Subcutaneous adipose tissue (tissue), 4 donors: Measurements from ENCODE around the gene RGL1. TPM values are rescaled to one million over a fixed set of nuclear protein-coding genes. Genes with fewer than 3 reads are reported as not detected.

ENCODE experiments used
- CTCF ChIP-seq: fragments of 450-650 bp; IDR thresholded peaks from one replicate; pipeline ENCODE4 v1.5.1; 2016; ENCODE audit warnings: low read depth, mild to moderate bottlenecking, control low read depth, antibody characterized with exemption, moderate library complexity
- total RNA-seq, 4 donors: library from RNA; depleted of rRNA; stranded (reverse); fragments of >200 nt; gene quantifications; one replicate each; pipeline ENCODE4 v1.1.0, GENCODE V29; 2016

RGL1 gene
- total RNA-seq, 4 donors from 2014 or later, result 41.8 to 81.8 (median 59.0) TPM

DNA sequence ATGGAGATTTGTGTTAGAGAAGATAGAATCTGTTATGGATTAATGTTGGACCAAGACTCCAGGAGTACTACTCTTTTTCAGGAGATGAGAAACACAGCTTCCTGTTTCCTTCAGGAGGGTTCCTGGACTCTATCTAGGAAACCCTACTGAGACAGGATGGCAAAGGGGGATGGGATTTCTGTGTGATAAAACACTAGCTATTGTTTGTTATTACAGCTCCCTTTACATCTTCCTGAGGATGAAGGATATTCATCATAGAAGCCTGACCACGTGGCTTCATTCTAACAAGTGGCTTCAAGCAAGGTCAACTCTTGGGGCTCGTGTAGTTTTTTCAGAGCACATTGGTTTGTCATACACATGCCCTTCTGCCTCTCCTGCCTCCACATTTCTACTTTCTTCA lies 33.3 kb downstream of the RGL1 start:
- TF ChIP-seq CTCF, result no peak

- TF ChIP-seq CTCF, result no peak
These were observed 35.2 kb downstream of the RGL1 start for GRCh38 chr1:183840140-183840539.

- no peak for TF ChIP-seq CTCF
These were observed 36.6 kb downstream of the RGL1 start for GRCh38 chr1:183841550-183841949.

DNA sequence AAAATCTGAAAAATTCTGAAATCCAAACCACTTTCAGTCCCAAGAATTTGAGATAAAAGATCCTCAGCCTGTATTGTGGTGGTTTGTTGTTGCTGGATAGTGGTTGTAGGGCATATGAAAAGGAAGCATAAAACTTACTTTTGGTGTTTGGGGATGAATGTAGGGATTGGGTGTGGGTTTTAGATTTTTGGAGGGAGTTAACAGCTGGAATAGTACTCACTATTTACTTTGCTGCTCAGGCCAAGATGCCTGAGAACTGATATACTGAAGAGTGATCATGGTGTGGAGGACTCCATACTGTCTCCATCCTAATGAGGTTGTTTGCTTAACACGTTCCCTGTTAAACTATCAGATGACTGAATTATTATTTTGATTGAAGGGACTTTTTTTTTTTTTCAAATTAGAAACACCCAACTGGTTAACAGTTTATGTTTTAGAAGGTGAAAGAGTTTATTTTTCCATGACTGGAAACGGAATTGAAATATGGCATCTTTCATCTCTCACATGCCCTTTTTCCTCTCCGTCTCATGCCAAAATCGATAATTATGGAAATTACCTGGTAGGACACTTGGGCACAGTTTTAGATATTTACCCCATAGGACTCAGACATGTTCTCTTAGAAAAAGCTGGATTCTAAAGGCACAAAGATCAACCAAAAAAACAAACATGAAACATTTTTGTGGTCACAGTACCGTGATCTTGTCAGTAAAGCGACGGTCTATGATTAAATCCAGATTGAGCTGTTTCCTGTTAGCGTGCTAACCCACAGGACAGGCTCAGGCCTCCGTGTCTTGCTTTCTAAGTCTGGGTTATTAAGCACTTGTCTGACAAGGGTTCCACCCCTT lies 37.3 kb downstream of the RGL1 start:
- TF ChIP-seq CTCF, result no peak

GRCh38 chr1:183842795-183843144 lies 37.9 kb downstream of the RGL1 start:
- no peak for TF ChIP-seq CTCF

GRCh38 chr1:183844806-183845205 lies 39.9 kb downstream of the RGL1 start:
- no peak for TF ChIP-seq CTCF

- TF ChIP-seq CTCF, result no peak
These were observed 40.8 kb downstream of the RGL1 start for GRCh38 chr1:183845681-183846080.
